DMS53 treated with DMSO at 0.1 percent for 48 hours (cell line): ENCODE data around the gene STIM1.
"Not testable (repeated sequence)": the region's sequence is repeated elsewhere in the genome, so short reads cannot be mapped to it uniquely, and the experiment has no call there.

Experiments
- DNase-seq: peaks from one replicate; lab custom pipeline; 2025; ENCODE audit not compliant: unreplicated experiment; lab: John Stamatoyannopoulos, UW

The STIM1 gene

DNA sequence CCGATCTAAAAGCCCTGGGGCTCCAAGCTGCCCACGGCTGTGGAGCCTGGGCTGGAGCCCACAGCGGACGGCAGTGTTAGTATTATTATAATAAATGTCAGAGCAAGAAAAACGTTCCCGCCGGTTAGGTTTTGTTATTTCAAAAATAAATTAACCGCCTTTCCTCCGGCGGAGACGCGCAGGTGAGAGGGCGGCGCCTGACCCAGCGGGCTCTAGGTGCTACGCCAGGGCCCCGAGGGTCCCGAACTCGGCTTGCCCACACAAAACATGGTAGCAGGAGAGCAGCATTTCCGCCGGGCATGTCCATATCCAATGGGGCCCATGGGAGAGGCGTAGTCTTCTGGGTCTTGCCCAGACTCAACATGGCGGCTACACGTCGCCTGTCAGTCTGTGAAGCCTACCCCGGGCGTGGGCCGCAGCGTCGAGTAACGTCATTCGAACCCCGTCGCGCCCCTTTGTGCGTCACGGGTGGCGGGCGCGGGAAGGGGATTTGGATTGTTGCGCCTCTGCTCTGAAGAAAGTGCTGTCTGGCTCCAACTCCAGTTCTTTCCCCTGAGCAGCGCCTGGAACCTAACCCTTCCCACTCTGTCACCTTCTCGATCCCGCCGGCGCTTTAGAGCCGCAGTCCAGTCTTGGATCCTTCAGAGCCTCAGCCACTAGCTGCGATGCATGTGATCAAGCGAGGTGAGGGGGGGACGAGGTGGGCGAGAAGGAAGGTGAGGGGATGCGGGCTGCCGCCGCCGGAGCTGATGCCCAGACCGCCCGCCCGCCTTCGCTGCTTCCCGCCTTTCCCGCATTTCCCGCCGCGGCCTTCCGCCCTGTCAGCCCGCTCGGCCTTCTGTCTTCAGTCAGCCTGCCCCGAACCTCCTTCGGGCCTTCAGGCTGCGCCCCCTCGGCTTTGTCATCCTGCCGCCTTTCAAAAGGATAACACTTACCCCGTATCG lies 239.2 kb downstream of the STIM1 start, which contains the start of gene RRM1:
RRM1 (plus strand) TSS at position 452 of the 944 bp plus-strand sequence; CDS start at position 666, 214 bp downstream.
- DNase-seq: peak; percentile 93

DNA sequence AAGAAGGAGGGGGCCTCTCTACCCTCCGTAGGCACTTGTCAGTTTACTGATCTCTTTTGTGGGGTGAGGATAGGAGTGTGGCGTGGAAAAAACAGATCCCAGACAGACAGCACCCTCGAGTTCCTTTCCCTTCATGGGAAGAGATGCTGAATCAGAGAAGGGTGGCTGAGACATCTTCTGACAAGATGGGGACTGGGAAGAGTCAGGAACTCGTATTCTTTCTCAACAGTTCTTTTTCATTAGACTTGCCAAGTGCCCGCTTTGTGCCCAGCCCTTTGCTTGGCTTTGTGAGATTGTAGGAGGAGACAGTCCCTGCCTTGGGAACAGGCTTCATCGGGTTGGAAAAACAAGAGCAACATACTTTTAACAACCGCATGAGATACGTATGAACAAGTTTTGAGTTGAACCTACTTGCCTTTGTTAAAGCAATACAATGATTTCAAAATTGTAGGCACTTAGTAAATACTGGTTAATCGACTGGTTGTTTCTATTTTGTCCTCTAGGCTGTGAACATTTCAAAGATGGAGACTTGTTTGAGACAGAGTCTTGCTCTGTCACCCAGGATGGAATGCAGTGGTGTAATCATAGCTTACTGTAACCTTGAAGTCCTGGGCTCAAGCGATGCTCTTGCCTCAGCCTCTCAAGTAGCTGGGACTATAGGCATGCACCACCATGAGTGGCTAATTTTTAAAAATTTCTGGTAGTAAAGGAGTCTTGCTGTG lies 240.2 kb downstream of the STIM1 start:
- no peak for DNase-seq

- DNase-seq: no peak
Observed at GRCh38 chr11:4098026-4098621, 242.7 kb downstream of the STIM1 start.

DNA sequence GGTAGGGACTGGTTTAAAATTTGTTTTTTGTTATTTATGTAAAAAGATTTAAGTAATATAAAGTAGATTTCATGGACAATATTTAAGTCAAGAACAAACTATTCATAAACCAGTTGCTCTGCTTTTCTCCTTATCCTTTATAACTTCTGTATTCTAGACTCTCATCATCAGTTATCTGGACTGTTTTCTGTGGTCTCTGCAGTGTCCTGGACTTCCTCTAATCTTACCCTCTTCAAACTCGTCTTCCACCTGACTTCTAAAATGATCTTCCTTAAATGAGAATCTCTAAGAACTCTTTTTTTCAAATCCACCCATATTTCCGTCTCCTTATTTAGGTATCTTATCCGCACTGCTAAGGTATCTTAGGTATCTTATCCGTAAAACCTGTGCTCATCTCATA lies 247.2 kb downstream of the STIM1 start:
- no peak for DNase-seq

DNA sequence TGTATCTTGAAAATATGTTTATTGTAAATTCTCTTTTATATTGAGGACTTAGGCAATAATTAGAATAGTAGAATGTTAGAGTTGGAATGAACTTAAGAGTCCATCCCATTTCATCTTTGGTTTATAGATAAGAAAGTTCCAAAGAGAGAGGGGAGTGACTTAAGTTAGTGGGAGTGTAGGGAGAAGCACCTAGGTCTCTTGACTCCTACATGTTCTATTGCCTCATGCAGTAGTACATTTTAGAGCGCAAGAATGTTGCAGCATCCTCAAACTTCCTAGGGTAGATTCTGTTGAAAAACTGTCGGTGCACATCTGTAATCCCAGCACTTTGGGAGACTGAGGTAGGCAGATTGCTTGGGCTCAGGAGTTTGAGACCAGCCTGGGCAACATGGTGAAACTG lies 247.8 kb downstream of the STIM1 start:
- DNase-seq: no peak

DNA sequence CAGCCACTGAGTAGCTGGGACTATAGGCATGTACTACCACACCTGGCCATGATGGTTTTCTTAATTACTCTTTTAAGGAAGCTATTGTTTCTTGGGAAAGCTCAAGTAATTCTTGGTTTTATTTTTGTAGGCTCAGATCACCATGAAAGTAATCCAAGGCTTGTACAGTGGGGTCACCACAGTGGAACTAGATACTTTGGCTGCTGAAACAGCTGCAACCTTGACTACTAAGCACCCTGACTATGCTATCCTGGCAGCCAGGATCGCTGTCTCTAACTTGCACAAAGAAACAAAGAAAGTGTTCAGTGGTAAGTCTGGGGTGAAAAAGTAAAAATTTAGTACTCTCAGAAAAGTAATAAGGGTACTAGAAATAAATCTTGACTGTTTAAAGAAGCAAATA lies 250.5 kb downstream of the STIM1 start:
- DNase-seq: no peak

GRCh38 chr11:4111834-4112233 lies 256.4 kb downstream of the STIM1 start:
- DNase-seq: no peak

- DNase-seq: no peak
Observed at GRCh38 chr11:4115128-4115527, 259.7 kb downstream of the STIM1 start.

DNA sequence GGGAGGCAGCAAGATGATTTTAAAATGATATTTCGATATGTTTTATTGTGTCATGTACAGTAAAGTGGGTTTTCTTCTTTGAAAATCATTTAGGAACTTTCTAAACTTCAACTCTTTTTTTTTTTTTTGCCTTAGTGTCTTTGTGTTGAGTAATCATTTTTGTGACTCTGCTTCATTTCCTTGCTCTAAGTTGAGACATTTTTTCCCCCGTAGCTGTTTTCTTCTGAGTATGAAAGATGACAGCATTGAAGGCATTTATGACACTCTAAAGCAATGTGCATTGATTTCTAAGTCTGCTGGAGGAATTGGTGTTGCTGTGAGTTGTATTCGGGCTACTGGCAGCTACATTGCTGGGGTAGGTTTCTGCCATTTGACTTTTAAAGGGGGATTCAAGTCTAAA lies 262.6 kb downstream of the STIM1 start:
- DNase-seq: no peak

- DNase-seq: no peak
Observed at GRCh38 chr11:4123218-4123617, 267.8 kb downstream of the STIM1 start.

GRCh38 chr11:4125141-4125540 lies 269.7 kb downstream of the STIM1 start:
- DNase-seq: no peak

GRCh38 chr11:4127357-4127756 lies 271.9 kb downstream of the STIM1 start:
- no peak for DNase-seq

DNA sequence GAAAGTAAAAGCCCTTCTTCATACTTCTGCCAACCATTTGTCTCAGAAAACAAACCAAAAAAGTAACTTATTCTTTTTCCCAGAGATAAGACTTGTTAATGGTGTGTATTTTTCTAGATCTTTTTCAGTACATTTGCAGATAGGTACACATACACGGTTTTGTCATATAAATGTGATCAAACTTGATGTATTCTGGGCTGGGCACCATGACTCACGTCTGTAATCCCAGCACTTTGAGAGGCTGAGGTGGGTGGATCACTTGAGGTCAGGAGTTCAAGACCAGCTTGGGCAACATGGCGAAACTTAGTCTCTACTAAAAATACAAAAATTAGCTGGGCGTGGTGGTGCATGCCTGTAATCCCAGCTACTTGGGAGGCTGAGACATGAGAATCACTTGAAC lies 274.8 kb downstream of the STIM1 start:
- not testable (repeated sequence) for DNase-seq

DNA sequence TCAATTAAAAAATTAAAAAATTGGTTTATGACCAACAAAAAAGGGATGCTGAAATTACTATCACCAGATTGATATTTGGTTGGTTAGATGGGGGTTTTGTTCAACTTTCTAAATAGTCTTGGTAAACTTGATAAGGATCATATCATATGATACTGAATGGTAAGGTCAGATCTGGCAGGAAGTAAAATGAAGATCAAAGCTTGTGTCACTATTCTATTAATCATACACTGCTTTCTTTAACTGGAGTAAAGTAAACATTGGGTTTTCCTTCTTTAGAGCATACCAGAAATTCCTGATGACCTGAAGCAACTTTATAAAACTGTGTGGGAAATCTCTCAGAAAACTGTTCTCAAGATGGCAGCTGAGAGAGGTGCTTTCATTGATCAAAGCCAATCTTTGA lies 279.3 kb downstream of the STIM1 start:
- no peak for DNase-seq

- DNase-seq: no peak
Observed at GRCh38 chr11:4138497-4138896, 283.0 kb downstream of the STIM1 start.

DNA sequence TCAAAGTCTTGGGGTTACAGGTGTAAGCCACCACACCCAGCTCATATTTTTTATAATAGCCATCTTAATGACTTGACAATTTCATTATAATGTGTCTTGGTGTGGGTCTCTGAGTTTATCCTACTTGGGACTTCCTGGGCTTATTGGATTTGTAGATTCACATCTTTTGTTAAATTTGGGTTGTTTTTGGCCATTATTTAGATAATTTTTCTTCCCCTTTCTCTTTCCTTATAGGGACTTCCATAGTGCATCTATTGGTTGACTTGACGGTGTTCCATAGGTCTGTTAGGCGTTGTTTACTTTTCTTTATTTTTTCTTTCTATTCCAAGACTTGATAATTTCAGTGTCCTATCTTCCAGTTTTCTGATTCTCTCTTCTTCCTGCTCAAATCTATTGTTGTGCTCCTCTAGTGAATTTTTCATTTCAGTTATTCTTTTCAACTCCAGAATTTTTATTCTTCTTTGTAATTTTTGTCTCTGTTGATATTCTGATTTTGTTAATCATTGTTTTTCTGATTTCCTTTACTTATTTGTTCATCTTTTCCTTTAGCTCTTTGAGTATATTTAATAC lies 284.7 kb downstream of the STIM1 start:
- no peak for DNase-seq
